ENCODE data around the gene EPHB1.

EPHB1 gene

DNA sequence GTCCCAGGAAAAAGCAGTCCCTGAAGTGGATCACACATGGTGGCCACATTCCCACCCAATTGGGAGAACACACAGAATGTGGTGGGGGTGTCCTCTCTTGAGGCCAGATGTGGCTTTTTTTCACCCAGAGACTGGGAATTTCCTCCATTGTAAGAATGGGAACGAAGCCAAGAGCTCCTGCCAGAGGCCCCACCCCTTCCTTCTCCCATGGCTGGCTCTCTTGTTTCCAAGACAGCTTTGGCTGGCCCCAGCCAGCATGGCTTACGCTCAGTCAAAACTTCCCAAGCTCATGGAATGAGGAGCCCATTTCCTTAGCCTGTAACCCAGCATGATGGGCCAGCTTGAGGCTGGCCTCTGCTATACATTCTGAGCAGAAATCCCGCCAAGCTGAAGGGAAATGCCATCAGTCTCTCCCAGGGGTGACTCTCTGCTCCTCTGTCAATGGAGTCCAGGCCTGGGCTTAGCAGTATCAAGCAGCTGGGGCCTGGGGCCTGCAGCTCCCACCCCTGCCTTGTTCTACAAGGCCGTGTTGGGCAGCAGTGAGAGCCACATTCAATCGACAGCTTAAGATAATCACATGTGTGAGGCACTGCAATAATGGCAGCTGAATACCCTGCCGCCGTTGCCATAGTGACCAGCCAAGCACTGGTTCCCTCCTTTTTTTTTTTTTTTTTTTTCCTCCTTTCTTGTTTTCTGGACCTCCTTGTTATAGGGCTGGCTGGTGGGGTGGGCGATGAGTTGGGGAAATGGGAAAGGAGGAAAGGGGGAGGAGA is 142.4 kb downstream of the EPHB1 start:
- Histone ChIP-seq H3K36me3 (ENCODE audit: control insufficient read depth, insufficient read depth, low read length, severe bottlenecking) (no peaks in the 10 kb centered on the region), H3K4me1 (ENCODE audit: control insufficient read depth, insufficient read depth, low read length) (no peaks in the 10 kb centered on the region), H3K27me3 (replicated peaks; ENCODE audit: control insufficient read depth, insufficient read depth, low read length) (no peaks in the 10 kb centered on the region), H3K9me3 (ENCODE audit: control insufficient read depth, low read length) (no peaks in the 10 kb centered on the region), H3K9ac (ENCODE audit: low read length) (no peak overlapping the region), H3K4me3 (ENCODE audit: low read length) (no peak overlapping the region)
- no peak for DNase-seq (ENCODE audit: low read depth)

DNA sequence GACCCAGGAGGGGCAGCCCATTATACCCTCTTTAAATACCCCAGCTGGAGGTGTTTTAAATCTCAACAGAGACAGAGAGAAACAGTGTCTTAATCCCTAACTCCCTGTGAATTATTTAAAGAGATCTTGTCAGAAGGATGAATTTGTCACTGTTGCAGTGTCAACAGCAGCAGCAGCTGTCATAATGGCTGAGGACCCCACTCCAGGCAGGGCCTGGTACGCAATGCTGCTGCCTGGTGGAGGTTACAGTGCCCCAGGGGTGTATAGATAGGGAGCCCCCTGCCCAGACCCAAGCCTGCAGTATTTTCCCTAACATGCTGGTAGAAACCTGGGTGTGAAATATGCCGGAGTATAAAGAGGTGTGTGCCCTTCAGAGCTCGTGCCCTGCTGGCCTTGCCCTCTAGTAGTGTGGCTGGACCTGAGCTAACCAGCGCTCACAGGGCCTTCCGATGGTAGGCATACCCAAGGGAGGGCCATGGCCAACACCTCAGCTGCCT is 143.0 kb downstream of the EPHB1 start:
- DNase-seq (ENCODE audit: low read depth), result no peak
- H3K4me1 ChIP-seq (ENCODE audit: control insufficient read depth, insufficient read depth, low read length), result no peaks in the 10 kb centered on the region
- no peaks in the 10 kb centered on the region for H3K9me3 ChIP-seq (ENCODE audit: control insufficient read depth, low read length)
- no peak overlapping the region for H3K9ac ChIP-seq (ENCODE audit: low read length)
- no peaks in the 10 kb centered on the region for H3K36me3 ChIP-seq (ENCODE audit: control insufficient read depth, insufficient read depth, low read length, severe bottlenecking)
- H3K27me3 ChIP-seq (replicated peaks; ENCODE audit: control insufficient read depth, insufficient read depth, low read length), result no peaks in the 10 kb centered on the region
- H3K4me3 ChIP-seq (ENCODE audit: low read length), result no peak overlapping the region

DNA sequence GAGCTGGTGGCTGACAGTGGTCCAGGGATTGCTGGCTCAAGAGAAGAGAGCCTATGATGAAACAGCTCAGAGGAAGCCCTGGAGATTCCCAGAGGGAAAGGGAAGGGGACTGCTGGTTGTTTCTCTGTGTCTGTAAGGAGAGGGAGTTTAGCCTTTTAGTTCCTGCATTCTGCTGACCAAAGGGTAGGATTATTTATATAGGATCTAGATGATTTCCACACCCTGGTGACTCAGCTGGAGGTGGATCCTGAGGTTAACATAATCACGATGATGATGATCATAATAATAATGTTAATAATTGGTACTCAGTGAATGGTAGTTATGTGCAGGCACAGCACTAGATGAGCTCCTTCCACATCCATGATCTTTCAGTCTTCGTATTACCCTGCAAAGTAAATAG is 144.9 kb downstream of the EPHB1 start:
- DNase-seq (ENCODE audit: low read depth), result no peak
- H3K4me3 ChIP-seq (ENCODE audit: low read length), result no peak overlapping the region
- H3K27me3 ChIP-seq (replicated peaks; ENCODE audit: control insufficient read depth, insufficient read depth, low read length), result no peaks in the 10 kb centered on the region
- no peak overlapping the region for H3K9ac ChIP-seq (ENCODE audit: low read length)
- H3K9me3 ChIP-seq (ENCODE audit: control insufficient read depth, low read length), result no peaks in the 10 kb centered on the region
- H3K4me1 ChIP-seq (ENCODE audit: control insufficient read depth, insufficient read depth, low read length), result no peaks in the 10 kb centered on the region
- H3K36me3 ChIP-seq (ENCODE audit: control insufficient read depth, insufficient read depth, low read length, severe bottlenecking), result no peaks in the 10 kb centered on the region

DNA sequence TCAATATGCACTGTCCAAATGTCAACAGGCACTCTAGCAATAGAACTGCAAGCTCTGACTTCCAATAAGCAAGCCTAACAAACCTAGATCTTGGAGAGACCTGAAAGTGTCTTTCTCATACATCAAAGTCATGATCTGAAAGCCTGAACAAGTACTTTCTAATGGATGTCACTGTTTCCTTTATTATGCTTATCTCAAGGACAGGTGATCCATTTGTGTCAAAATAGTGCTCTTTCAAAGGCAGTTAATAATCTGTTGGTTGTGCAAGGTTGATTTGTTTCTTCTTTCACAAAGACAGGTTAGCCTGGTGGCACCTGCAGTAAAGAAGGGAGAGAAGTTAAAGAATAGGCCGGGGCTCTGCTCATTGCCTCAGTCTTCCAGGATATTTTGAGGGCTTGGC is 146.8 kb downstream of the EPHB1 start:
- no peaks in the 10 kb centered on the region for H3K27me3 ChIP-seq (replicated peaks; ENCODE audit: control insufficient read depth, insufficient read depth, low read length)

DNA sequence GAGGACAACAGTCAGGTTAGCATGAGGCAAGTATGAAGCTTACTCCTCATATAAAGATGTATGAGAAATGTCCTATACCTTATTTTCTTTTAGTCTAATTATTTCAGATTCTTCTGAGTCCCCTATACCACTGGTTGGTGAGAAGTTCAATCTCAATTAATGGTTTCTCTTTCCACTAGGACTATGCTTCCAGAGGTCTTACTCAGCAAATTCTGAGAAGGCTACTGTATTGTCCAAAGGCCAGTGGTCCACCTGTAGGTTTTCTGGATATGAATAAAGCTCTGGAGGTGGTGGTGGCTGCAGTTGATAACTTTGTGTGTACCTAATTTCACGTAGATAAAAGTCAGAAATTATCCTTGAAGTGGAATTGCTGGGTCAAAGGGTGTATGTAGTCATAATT is 149.4 kb downstream of the EPHB1 start:
- Histone ChIP-seq H3K27me3 (replicated peaks; ENCODE audit: control insufficient read depth, insufficient read depth, low read length) (no peaks in the 10 kb centered on the region), H3K4me3 (ENCODE audit: low read length) (no peak overlapping the region), H3K4me1 (ENCODE audit: control insufficient read depth, insufficient read depth, low read length) (no peaks in the 10 kb centered on the region), H3K9ac (ENCODE audit: low read length) (no peak overlapping the region), H3K9me3 (ENCODE audit: control insufficient read depth, low read length) (no peaks in the 10 kb centered on the region), H3K36me3 (ENCODE audit: control insufficient read depth, insufficient read depth, low read length, severe bottlenecking) (no peaks in the 10 kb centered on the region)
- no peak for DNase-seq (ENCODE audit: low read depth)

More for the DNA sequence above, 146.8 kb downstream of the EPHB1 start:
- H3K36me3 ChIP-seq (ENCODE audit: control insufficient read depth, insufficient read depth, low read length, severe bottlenecking), result no peaks in the 10 kb centered on the region
- no peaks in the 10 kb centered on the region for H3K9me3 ChIP-seq (ENCODE audit: control insufficient read depth, low read length)
- DNase-seq (ENCODE audit: low read depth), result no peak
- no peak overlapping the region for H3K9ac ChIP-seq (ENCODE audit: low read length)
- no peak overlapping the region for H3K4me3 ChIP-seq (ENCODE audit: low read length)
- no peaks in the 10 kb centered on the region for H3K4me1 ChIP-seq (ENCODE audit: control insufficient read depth, insufficient read depth, low read length)

DNA sequence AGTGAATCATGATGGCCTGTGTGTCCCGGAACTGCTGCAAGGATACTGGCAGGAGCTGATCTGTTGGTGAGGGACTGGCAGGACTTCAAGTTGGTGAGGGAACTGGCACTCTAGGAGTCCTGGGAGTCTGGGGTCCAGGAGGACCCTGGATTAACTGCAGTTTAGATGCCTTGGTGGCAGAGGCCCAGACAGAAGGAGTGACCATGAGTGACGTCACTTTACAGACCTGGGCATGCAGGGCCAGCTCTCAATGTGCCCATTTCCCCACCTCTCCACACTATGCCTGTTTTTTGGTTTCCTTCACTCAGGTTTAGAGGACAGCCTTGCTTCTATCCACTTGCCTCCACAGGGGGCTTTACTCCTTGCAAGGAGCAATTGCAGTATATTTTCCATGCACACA is 154.1 kb downstream of the EPHB1 start:
- Histone ChIP-seq H3K36me3 (ENCODE audit: control insufficient read depth, insufficient read depth, low read length, severe bottlenecking) (peaks cover 9% of the 10 kb centered on the region), H3K4me1 (ENCODE audit: control insufficient read depth, insufficient read depth, low read length) (no peaks in the 10 kb centered on the region), H3K27me3 (replicated peaks; ENCODE audit: control insufficient read depth, insufficient read depth, low read length) (no peaks in the 10 kb centered on the region), H3K4me3 (ENCODE audit: low read length) (no peak overlapping the region), H3K9me3 (ENCODE audit: control insufficient read depth, low read length) (peaks cover 21% of the 10 kb centered on the region), H3K9ac (ENCODE audit: low read length) (no peak overlapping the region)
- no peak for DNase-seq (ENCODE audit: low read depth)

DNA sequence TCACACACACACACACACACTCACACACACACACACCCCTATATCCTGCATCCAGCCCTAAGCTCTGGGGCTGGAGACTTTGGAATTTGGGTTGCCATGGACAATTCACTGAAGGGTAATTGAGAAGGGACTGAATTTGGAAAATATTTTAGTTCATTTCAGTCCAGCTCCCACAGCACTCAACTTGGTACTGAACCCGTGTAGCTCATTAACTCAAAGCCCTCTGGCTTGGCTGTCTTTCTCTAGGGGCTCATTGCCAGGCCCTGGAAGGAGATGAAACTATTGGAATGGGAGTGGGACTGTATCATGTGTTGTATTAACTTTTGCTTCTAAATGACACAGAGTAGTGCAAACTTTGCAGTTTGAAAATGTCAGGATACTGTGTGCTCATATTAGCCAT is 157.3 kb downstream of the EPHB1 start:
- H3K4me1 ChIP-seq (ENCODE audit: control insufficient read depth, insufficient read depth, low read length), result no peaks in the 10 kb centered on the region
- H3K36me3 ChIP-seq (ENCODE audit: control insufficient read depth, insufficient read depth, low read length, severe bottlenecking), result peaks cover 9% of the 10 kb centered on the region
- H3K27me3 ChIP-seq (replicated peaks; ENCODE audit: control insufficient read depth, insufficient read depth, low read length), result no peaks in the 10 kb centered on the region
- DNase-seq (ENCODE audit: low read depth), result no peak
- H3K9me3 ChIP-seq (ENCODE audit: control insufficient read depth, low read length), result peaks cover 21% of the 10 kb centered on the region
- H3K9ac ChIP-seq (ENCODE audit: low read length), result no peak overlapping the region
- no peak overlapping the region for H3K4me3 ChIP-seq (ENCODE audit: low read length)

DNA sequence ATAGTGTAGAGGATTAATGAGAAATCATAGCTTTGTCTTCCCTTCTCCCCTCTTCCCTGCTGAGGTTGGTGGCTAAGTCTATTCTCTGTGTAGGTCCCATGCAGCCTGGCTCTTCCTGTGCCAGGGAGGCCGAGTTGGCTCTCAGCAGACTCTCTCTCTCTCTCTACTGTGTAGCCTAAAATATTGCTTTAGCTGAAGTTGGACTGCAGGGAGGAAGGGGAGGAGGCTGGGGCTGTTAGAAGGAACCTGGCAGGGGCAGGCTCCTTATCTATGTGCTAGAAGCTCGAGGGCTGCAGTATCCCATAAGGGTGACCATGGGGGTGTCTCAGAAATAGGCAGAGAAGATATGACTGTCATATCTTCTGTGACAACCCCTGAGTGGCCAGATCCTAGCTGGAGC is 160.8 kb downstream of the EPHB1 start:
- Histone ChIP-seq H3K36me3 (ENCODE audit: control insufficient read depth, insufficient read depth, low read length, severe bottlenecking) (peaks cover 9% of the 10 kb centered on the region), H3K27me3 (replicated peaks; ENCODE audit: control insufficient read depth, insufficient read depth, low read length) (no peaks in the 10 kb centered on the region), H3K4me1 (ENCODE audit: control insufficient read depth, insufficient read depth, low read length) (no peaks in the 10 kb centered on the region), H3K9me3 (ENCODE audit: control insufficient read depth, low read length) (peaks cover 11% of the 10 kb centered on the region), H3K4me3 (ENCODE audit: low read length) (no peak overlapping the region), H3K9ac (ENCODE audit: low read length) (no peak overlapping the region)
- DNase-seq (ENCODE audit: low read depth), result no peak

DNA sequence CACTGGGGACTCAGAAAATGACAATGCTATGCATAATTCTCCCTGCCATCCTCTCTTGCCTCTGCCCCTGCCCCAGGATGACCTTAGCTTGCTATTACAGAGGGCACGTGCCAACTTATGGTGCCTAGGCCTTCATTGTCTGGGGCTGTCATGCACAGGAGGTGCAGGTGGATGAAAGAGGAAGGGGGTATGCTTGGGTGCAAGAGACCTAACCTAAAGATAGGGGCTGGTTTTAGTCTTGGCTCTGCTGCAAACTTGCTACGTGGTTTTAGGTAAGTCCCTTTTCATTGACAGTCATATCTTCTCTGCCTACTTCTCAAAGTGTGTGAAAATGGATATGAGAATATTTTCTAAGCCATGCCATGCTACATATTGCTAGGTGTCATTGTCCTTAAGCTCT is 161.3 kb downstream of the EPHB1 start:
- Histone ChIP-seq H3K9me3 (ENCODE audit: control insufficient read depth, low read length) (peaks cover 6% of the 10 kb centered on the region), H3K27me3 (replicated peaks; ENCODE audit: control insufficient read depth, insufficient read depth, low read length) (no peaks in the 10 kb centered on the region), H3K4me3 (ENCODE audit: low read length) (no peak overlapping the region), H3K36me3 (ENCODE audit: control insufficient read depth, insufficient read depth, low read length, severe bottlenecking) (peaks cover 9% of the 10 kb centered on the region), H3K4me1 (ENCODE audit: control insufficient read depth, insufficient read depth, low read length) (no peaks in the 10 kb centered on the region), H3K9ac (ENCODE audit: low read length) (no peak overlapping the region)
- DNase-seq (ENCODE audit: low read depth), result no peak

DNA sequence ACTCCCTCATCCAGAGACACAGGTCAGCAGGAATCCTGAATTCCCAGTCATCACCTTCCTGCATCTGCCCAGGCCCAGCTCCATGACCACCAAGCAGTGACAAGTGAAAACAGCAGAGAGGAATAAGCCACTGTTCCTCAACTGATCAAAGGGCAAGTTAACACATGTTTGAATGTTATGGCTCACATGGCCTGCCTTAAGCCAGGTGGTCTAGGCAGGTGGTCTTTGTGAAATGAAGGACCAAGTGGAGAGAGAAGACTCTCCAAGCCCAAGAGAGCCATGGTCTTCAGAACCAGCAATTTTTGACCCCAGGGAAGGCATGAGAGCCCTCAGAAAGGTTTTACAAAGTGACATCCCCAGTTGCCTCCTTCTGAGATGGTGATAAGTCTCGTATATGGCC is 161.8 kb downstream of the EPHB1 start:
- Histone ChIP-seq H3K36me3 (ENCODE audit: control insufficient read depth, insufficient read depth, low read length, severe bottlenecking) (peaks cover 4% of the 10 kb centered on the region), H3K9me3 (ENCODE audit: control insufficient read depth, low read length) (peaks cover 2% of the 10 kb centered on the region), H3K4me3 (ENCODE audit: low read length) (no peak overlapping the region), H3K9ac (ENCODE audit: low read length) (no peak overlapping the region), H3K4me1 (ENCODE audit: control insufficient read depth, insufficient read depth, low read length) (no peaks in the 10 kb centered on the region), H3K27me3 (replicated peaks; ENCODE audit: control insufficient read depth, insufficient read depth, low read length) (no peaks in the 10 kb centered on the region)
- no peak for DNase-seq (ENCODE audit: low read depth)

DNA sequence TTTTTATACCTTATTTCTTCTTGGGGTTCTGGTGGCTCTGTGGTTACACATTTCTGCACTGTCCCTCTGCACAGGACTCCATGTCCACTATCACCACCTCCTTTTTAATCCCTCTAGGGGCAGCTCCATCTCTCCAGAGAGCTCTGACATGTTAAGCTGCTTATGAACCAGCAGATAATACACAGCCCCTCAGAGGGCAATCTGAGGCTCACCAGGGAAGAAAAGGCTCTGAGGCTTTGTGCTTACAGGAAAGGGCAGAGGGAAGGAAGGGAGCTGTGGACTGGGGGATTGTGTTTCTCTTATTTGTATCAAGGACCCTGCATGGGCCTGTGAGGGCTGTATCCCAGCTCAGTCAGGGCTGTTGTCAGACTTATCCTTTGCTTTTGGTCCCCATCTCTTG is 164.5 kb downstream of the EPHB1 start:
- DNase-seq (ENCODE audit: low read depth), result no peak
- Histone ChIP-seq H3K36me3 (ENCODE audit: control insufficient read depth, insufficient read depth, low read length, severe bottlenecking) (no peaks in the 10 kb centered on the region), H3K4me3 (ENCODE audit: low read length) (no peak overlapping the region), H3K9ac (ENCODE audit: low read length) (no peak overlapping the region), H3K9me3 (ENCODE audit: control insufficient read depth, low read length) (no peaks in the 10 kb centered on the region), H3K27me3 (replicated peaks; ENCODE audit: control insufficient read depth, insufficient read depth, low read length) (no peaks in the 10 kb centered on the region), H3K4me1 (ENCODE audit: control insufficient read depth, insufficient read depth, low read length) (no peaks in the 10 kb centered on the region)

DNA sequence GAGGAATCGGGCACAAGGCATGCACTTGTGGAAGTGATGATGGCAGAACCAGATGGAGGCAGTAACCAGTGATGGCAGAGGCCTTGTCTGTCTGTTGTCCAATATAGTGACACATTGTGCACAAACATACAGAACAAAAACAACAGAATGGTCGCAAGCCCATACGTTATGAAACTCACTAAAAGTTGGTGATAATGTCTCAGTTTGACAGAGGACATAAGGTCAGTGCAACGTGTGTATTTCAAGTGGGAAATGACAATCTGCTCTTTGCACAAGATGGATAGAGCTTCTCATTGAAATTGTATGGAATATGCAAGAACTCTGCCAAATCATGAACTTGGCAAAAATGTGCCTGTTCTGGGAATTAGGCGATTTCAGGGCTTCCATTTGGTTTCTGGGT is 169.2 kb downstream of the EPHB1 start:
- H3K4me3 ChIP-seq (ENCODE audit: low read length), result no peak overlapping the region
- H3K4me1 ChIP-seq (ENCODE audit: control insufficient read depth, insufficient read depth, low read length), result no peaks in the 10 kb centered on the region
- H3K27me3 ChIP-seq (replicated peaks; ENCODE audit: control insufficient read depth, insufficient read depth, low read length), result no peaks in the 10 kb centered on the region
- H3K9ac ChIP-seq (ENCODE audit: low read length), result no peak overlapping the region
- no peaks in the 10 kb centered on the region for H3K9me3 ChIP-seq (ENCODE audit: control insufficient read depth, low read length)
- no peaks in the 10 kb centered on the region for H3K36me3 ChIP-seq (ENCODE audit: control insufficient read depth, insufficient read depth, low read length, severe bottlenecking)
- DNase-seq (ENCODE audit: low read depth), result no peak

Measured in adipocyte (in vitro differentiated cells).